ENCODE results near the gene FHOD3.

FHOD3 gene

DNA sequence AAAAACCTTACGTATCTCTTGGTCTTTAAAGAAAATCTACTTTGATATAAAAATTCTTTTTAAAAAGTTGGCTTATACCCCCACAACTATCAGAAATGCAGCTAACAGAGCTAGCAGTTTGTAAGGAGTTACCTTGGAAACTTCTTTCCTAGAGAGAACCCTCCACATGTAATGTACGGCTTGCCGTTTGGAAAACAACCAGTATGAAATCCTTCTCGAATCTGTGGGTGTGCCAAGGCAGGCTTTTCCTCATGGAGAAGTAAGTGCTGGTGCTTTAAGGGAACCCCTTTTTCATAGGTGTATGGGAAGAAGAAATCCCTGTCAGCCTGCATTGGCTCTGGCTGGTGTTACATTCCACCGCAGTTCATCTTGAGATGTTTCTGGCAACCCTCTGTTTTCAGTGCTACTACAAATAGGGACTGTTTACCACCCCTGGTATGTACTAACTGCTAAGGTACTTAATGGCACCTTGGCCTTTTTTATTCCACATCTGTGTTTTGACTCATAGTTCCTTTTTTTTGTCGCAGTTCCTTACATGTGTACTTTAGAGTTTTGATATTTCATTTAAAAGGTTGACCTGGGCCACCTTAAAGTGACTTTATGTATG is 248.4 kb downstream of the FHOD3 start:
- H3K4me3 ChIP-seq (ENCODE audit: low read depth, low read length), result no peak overlapping the region
- ChIA-PET CTCF (interaction anchor here (0.6 kb wide), 1 partner anchor 12 kb away, joined by 3 read pairs; no protein-coding TSS in a partner anchor), POLR2A (no interaction called here)
- no peak for TF ChIP-seq ZNF670 (tag by site-specific recombination; IDR thresholded peaks at IDR 0.05; ENCODE audit: low read depth)
- TF ChIP-seq ZFHX2 (tag by site-specific recombination; conservative IDR thresholded peaks at IDR 0.05), result no peak
- TF ChIP-seq ZNF664 (tag by site-specific recombination; IDR thresholded peaks at IDR 0.05), result no peak
- TF ChIP-seq, protein P1, sequence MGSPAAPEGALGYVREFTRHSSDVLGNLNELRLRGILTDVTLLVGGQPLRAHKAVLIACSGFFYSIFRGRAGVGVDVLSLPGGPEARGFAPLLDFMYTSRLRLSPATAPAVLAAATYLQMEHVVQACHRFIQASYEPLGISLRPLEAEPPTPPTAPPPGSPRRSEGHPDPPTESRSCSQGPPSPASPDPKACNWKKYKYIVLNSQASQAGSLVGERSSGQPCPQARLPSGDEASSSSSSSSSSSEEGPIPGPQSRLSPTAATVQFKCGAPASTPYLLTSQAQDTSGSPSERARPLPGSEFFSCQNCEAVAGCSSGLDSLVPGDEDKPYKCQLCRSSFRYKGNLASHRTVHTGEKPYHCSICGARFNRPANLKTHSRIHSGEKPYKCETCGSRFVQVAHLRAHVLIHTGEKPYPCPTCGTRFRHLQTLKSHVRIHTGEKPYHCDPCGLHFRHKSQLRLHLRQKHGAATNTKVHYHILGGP (tag by site-specific recombination; IDR thresholded peaks at IDR 0.05), result no peak
- no peak for TF ChIP-seq ZNF692 (tag by site-specific recombination; IDR thresholded peaks at IDR 0.05)
- no peak for TF ChIP-seq PRDM10 (tag by site-specific recombination; IDR thresholded peaks at IDR 0.05)
- no peak for TF ChIP-seq ZNF548 (tag by site-specific recombination; IDR thresholded peaks at IDR 0.05)
- no peak for TF ChIP-seq HOXA7 (CRISPR knock-in tag; IDR thresholded peaks at IDR 0.05; ENCODE audit: borderline replicate concordance)
- TF ChIP-seq, protein P2, sequence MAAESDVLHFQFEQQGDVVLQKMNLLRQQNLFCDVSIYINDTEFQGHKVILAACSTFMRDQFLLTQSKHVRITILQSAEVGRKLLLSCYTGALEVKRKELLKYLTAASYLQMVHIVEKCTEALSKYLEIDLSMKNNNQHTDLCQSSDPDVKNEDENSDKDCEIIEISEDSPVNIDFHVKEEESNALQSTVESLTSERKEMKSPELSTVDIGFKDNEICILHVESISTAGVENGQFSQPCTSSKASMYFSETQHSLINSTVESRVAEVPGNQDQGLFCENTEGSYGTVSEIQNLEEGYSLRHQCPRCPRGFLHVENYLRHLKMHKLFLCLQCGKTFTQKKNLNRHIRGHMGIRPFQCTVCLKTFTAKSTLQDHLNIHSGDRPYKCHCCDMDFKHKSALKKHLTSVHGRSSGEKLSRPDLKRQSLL (tag by site-specific recombination; IDR thresholded peaks at IDR 0.05), result no peak
- TF ChIP-seq PBX3 (CRISPR knock-in tag; IDR thresholded peaks at IDR 0.05), result no peak
- TF ChIP-seq KLF17 (tag by site-specific recombination; IDR thresholded peaks at IDR 0.05), result no peak
- TF ChIP-seq ZNF132 (tag by site-specific recombination; IDR thresholded peaks at IDR 0.05; ENCODE audit: borderline replicate concordance), result no peak
- no peak for TF ChIP-seq MEIS1 (CRISPR knock-in tag; IDR thresholded peaks at IDR 0.05; ENCODE audit: borderline replicate concordance)
- no peak for TF ChIP-seq HOXD13 (CRISPR knock-in tag; IDR thresholded peaks at IDR 0.05; ENCODE audit: borderline replicate concordance)
- TF ChIP-seq ZNF645 (tag by site-specific recombination; IDR thresholded peaks at IDR 0.05), result no peak
- TF ChIP-seq ZNF488 (tag by site-specific recombination; IDR thresholded peaks at IDR 0.05), result no peak
- H3K27ac ChIP-seq (ENCODE audit: extremely low read depth, low read depth, low read length), result no peak overlapping the region
- H3K36me3 ChIP-seq (ENCODE audit: control insufficient read depth in 2 of 2, insufficient read depth in 1 of 2, low read length in 2 of 2), result no peaks in the 10 kb centered on the region
- H3K4me1 ChIP-seq (ENCODE audit: control insufficient read depth, insufficient read depth, low read length), result no peaks in the 10 kb centered on the region
- H3K9me3 ChIP-seq (ENCODE audit: control insufficient read depth, insufficient read depth, low read depth, low read length), result no peaks in the 10 kb centered on the region
